B cell (primary cell): ENCODE measurements around the gene PRDM5. TPM values are rescaled to one million over a fixed set of nuclear protein-coding genes. Genes with fewer than 3 reads are reported as not detected.

Source experiments
- ATAC-seq: fragments of 200-7000 bp; cut with Tn5 transposase; one replicate; pipeline ENCODE4 v1.10.0; 2021; ENCODE audit warnings: low read depth, mild to moderate bottlenecking, moderate number of reproducible peaks, moderate library complexity
- CTCF ChIA-PET: fragments of 350-600 bp; sonication (Branson Sonifier 250); formaldehyde crosslinking; loops from one replicate; lab custom pipeline; 2021; ENCODE audit warnings: antibody characterized with exemption, inconsistent platforms; lab: Charles Lee
- POLR2A ChIA-PET: fragments of 350-600 bp; sonication (Branson Sonifier 250); formaldehyde crosslinking; loops from one replicate; lab custom pipeline; 2021; ENCODE audit warnings: antibody characterized with exemption; lab: Charles Lee
- DNase-seq: peaks from one replicate; pipeline ENCODE4 v3.0.0; 2013
- H2AFZ ChIP-seq: 2 replicates; pipeline ENCODE4 v1.6.1; 2012; ENCODE audit warnings: mild to moderate bottlenecking, low read depth, low read length; ENCODE audit not compliant: insufficient read depth, poor library complexity, severe bottlenecking
- H3K27ac ChIP-seq, 2 donors: 1 replicate in 1 of 2; 2 replicates in 1 of 2; pipeline ENCODE4 v1.5.1; 2012 to 2013; ENCODE audit warnings: low read length in 2 of 2, mild to moderate bottlenecking in 2 of 2, moderate library complexity in 1 of 2
- H3K27me3 ChIP-seq, 4 experiments: fragments of 200-600 bp in 1 of 4; sonication (generic) in 1 of 4; replicated peaks in 1 of 4; 1 replicate in 2 of 4; 2 replicates in 2 of 4; pipeline versions ENCODE4 v1.6.1 to v1.7.0; 2013 to 2016; ENCODE audit warnings: low read length in 3 of 4, mild to moderate bottlenecking in 2 of 4, mixed read lengths in 1 of 4, moderate library complexity in 1 of 4; ENCODE audit not compliant: insufficient read depth in 4 of 4, control insufficient read depth in 3 of 4; ENCODE audit errors: control extremely low read depth in 1 of 4
- H3K36me3 ChIP-seq, 2 experiments: replicated peaks in 1 of 2; 1 replicate in 1 of 2; 2 replicates in 1 of 2; pipeline versions ENCODE4 v1.6.1 to v1.7.1; 2013; ENCODE audit warnings: low read length in 1 of 2; ENCODE audit not compliant: insufficient read depth in 2 of 2, control insufficient read depth in 1 of 2; ENCODE audit errors: control extremely low read depth in 1 of 2, extremely low read depth in 1 of 2
- H3K4me1 ChIP-seq, 2 donors: fragments of 200-600 bp in 1 of 2; sonication (generic) in 1 of 2; 1 replicate in 1 of 2; 2 replicates in 1 of 2; pipeline versions ENCODE4 v1.5.1 to v1.6.1; 2013 to 2017; ENCODE audit warnings: low read length in 2 of 2; ENCODE audit not compliant: control insufficient read depth in 2 of 2, insufficient read depth in 2 of 2
- H3K4me2 ChIP-seq: replicated peaks from 2 replicates; pipeline ENCODE3; 2012; ENCODE audit warnings: mild to moderate bottlenecking, low read depth, low read length; ENCODE audit not compliant: poor library complexity, severe bottlenecking
- H3K4me3 ChIP-seq, 5 experiments: fragments of 200-600 bp in 1 of 5; sonication (generic) in 1 of 5; 1 replicate in 3 of 5; 2 replicates in 2 of 5; pipeline versions ENCODE4 v1.5.1 to v1.7.0; 2011 to 2016; ENCODE audit warnings: low read length in 4 of 5, mild to moderate bottlenecking in 4 of 5, low read depth in 2 of 5, control low read depth in 1 of 5, moderate library complexity in 1 of 5; ENCODE audit not compliant: insufficient read depth in 1 of 5; ENCODE audit errors: control extremely low read depth in 1 of 5, extremely low read depth in 1 of 5
- H3K79me2 ChIP-seq: fragments of 200-600 bp; sonication (generic); one replicate; pipeline ENCODE4 v1.6.0; 2016; ENCODE audit warnings: low read length; ENCODE audit not compliant: control insufficient read depth, insufficient read depth
- H3K9ac ChIP-seq: fragments of 200-600 bp; sonication (generic); 2 replicates; pipeline ENCODE4 v1.6.1; 2017; ENCODE audit warnings: mild to moderate bottlenecking, low read length, moderate library complexity
- H3K9me3 ChIP-seq, 3 donors: one replicate each; pipeline versions ENCODE4 v1.6.1 to v1.7.1; 2013; ENCODE audit warnings: low read length in 2 of 3; ENCODE audit not compliant: control insufficient read depth in 2 of 3, insufficient read depth in 1 of 3; ENCODE audit errors: control extremely low read depth in 1 of 3
- H4K20me1 ChIP-seq: 2 replicates; pipeline ENCODE4 v1.6.0; 2012; ENCODE audit warnings: mild to moderate bottlenecking, low read length; ENCODE audit not compliant: insufficient read depth, control insufficient read depth, poor library complexity, severe bottlenecking
- H3K27ac Mint-ChIP-seq: one replicate; pipeline ENCODE4 v1.8.0; 2021; ENCODE audit warnings: mixed read lengths
- H3K27me3 Mint-ChIP-seq: one replicate; pipeline ENCODE4 v1.8.0; 2021; ENCODE audit warnings: mixed read lengths
- H3K4me1 Mint-ChIP-seq: one replicate; pipeline ENCODE4 v1.8.0; 2021; ENCODE audit warnings: mixed read lengths
- H3K4me3 Mint-ChIP-seq: one replicate; pipeline ENCODE4 v1.8.0; 2021; ENCODE audit warnings: mixed read lengths
- H3K9me3 Mint-ChIP-seq: one replicate; pipeline ENCODE4 v1.8.0; 2022; ENCODE audit warnings: mixed read lengths; ENCODE audit not compliant: insufficient read depth
- CTCF ChIP-seq: fragments of 200-600 bp; IDR thresholded peaks from one replicate; pipeline ENCODE4 v1.8.0; 2022; ENCODE audit warnings: antibody characterized with exemption, mild to moderate bottlenecking
- EZH2 ChIP-seq: IDR thresholded peaks from 2 replicates; pipeline ENCODE4 v1.6.1; 2012; ENCODE audit warnings: borderline replicate concordance, low read depth, mild to moderate bottlenecking, moderate library complexity, low read length; ENCODE audit not compliant: insufficient read depth, poor library complexity, severe bottlenecking
- WGBS: methylation state at CpG from one replicate; pipeline ENCODE4 v1.1.5; 2013; ENCODE audit warnings: missing lambda C conversion rate; ENCODE audit not compliant: insufficient coverage; 5-methylcytosine and 5-hydroxymethylcytosine counted together
- intact Hi-C: fragments of 100-400 bp; cut with micrococcal nuclease; formaldehyde crosslinking; loops from one replicate; pipeline ENCODE4 v1.10.0; 2022
- polyA plus RNA-seq: library from polyadenylated mRNA; depleted of rRNA; stranded (reverse); fragments of >200 nt; gene quantifications from 2 replicates; pipeline ENCODE4 v1.2.3, GENCODE V29; 2012
- total RNA-seq, 2 donors: library from RNA; stranded (reverse); fragments of 120-200 nt in 1 of 2; gene quantifications; 1 replicate in 1 of 2; 2 replicates in 1 of 2; pipeline versions ENCODE4 v1.2.3 to v1.2.4, GENCODE V29; 2013 to 2022

Gene PRDM5
- total and polyA plus RNA-seq, 2 donors (not counting 1 experiment from before 2014, with no cell fraction given), result not detected

GRCh38 chr4:120871173-120871572 is 51.4 kb downstream of the PRDM5 start:
- no peak overlapping the region for H3K4me3 ChIP-seq
- ChIA-PET POLR2A (no interaction called here), CTCF (no interaction called here)
- ATAC-seq, result no peak
- no peak overlapping the region for H3K27ac Mint-ChIP-seq
- H2AFZ ChIP-seq, result no peak overlapping the region
- TF ChIP-seq EZH2, result no peak
- TF ChIP-seq CTCF, result no peak
- H3K4me2 ChIP-seq, result no peak overlapping the region
- H3K4me3 Mint-ChIP-seq, result no peak overlapping the region
- DNase-seq, result no peak
- H3K27ac ChIP-seq, result no peak overlapping the region
- intact Hi-C loops, result no loop called here
- no peaks in the 10 kb centered on the region for H3K4me1 Mint-ChIP-seq
- no peaks in the 10 kb centered on the region for H3K79me2 ChIP-seq
- H4K20me1 ChIP-seq, result no peaks in the 10 kb centered on the region
- no peaks in the 10 kb centered on the region for H3K36me3 ChIP-seq
- no peaks in the 10 kb centered on the region for H3K9me3 ChIP-seq
- no peak overlapping the region for H3K9ac ChIP-seq
- no peaks in the 10 kb centered on the region for H3K27me3 Mint-ChIP-seq
- no peaks in the 10 kb centered on the region for H3K4me1 ChIP-seq
- H3K9me3 Mint-ChIP-seq, result no peaks in the 10 kb centered on the region
- WGBS, result 100% methylated on average over 1 of the region's 4 CpGs
- H3K27me3 ChIP-seq, result no peaks in the 10 kb centered on the region

GRCh38 chr4:120870279-120870673 is 52.2 kb downstream of the PRDM5 start:
- WGBS, result 88% methylated on average over 2 of the region's 3 CpGs
- no peak for DNase-seq
- no peak overlapping the region for H3K27ac Mint-ChIP-seq
- no peaks in the 10 kb centered on the region for H3K27me3 Mint-ChIP-seq
- TF ChIP-seq EZH2 (no peak), CTCF (no peak)
- no peaks in the 10 kb centered on the region for H3K9me3 ChIP-seq
- H2AFZ ChIP-seq, result no peak overlapping the region
- no peaks in the 10 kb centered on the region for H3K4me1 ChIP-seq
- no peak overlapping the region for H3K9ac ChIP-seq
- H3K4me1 Mint-ChIP-seq, result no peaks in the 10 kb centered on the region
- no peaks in the 10 kb centered on the region for H4K20me1 ChIP-seq
- H3K9me3 Mint-ChIP-seq, result no peaks in the 10 kb centered on the region
- no peaks in the 10 kb centered on the region for H3K36me3 ChIP-seq
- ChIA-PET CTCF (no interaction called here), POLR2A (no interaction called here)
- intact Hi-C loops, result no loop called here
- no peak overlapping the region for H3K4me2 ChIP-seq
- no peak overlapping the region for H3K27ac ChIP-seq
- no peak overlapping the region for H3K4me3 Mint-ChIP-seq
- no peak for ATAC-seq
- H3K4me3 ChIP-seq, result no peak overlapping the region
- no peaks in the 10 kb centered on the region for H3K27me3 ChIP-seq
- H3K79me2 ChIP-seq, result no peaks in the 10 kb centered on the region
